Stomach (tissue), 4 donors: ENCODE data around the gene CRY2.
A peak's percentile ranks its signal among the peaks of the same experiment; 100 is the strongest.

Experiments
- CTCF ChIP-seq, 7 experiments: fragments of 450-650 bp in 4 of 7; fragments of 200-600 bp in 3 of 7; sonication (generic) in 3 of 7; IDR thresholded peaks; one replicate each; pipeline ENCODE4 v1.5.1; 2016 to 2019; ENCODE audit warnings: antibody characterized with exemption in 7 of 7, control low read depth in 2 of 7, mild to moderate bottlenecking in 1 of 7
- POLR2AphosphoS5 ChIP-seq, 3 donors: sonication (generic); formaldehyde crosslinking; IDR thresholded peaks; one replicate each; pipeline ENCODE4 v1.6.1; 2016; ENCODE audit warnings: antibody characterized with exemption in 3 of 3

DNA sequence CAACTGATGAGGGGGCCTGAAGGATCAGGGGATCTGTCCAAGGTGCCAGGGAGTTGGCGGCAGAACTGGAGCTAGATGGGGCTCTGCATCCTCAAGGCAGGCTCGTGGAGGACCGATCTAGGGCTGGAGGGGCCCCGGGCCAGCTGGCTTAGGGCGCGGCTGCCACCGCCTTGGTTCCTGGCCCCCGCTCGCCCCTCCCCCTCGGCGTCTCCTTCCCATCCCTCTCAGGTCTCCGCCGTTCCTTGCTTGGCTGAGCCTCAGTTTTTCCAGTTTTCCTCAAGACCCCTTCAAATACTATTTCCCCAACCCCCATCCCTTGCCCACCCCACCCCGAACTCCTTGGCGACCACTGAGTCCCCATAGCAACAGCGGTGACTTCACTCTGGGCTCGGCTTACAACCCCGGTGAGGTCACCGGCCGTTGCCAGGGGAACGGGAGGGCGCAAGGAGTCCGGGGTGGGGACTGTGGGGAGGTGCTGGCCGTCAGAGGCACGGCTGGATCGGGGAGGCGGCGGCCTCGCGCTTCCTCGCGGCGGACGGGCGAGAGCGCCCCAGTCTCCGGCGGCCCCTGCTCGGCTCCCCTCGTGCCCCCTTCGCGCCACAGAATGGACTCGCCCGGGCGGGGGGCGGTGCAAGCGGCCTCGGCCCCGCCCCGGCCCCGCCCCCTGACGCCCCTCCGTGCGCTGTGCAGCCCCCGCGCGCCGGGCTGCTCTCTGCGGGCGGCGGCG is 52.3 kb downstream of the CRY2 start:
- no peak for TF ChIP-seq CTCF (IDR thresholded peaks at IDR 0.05)
- TF ChIP-seq POLR2AphosphoS5 (IDR thresholded peaks at IDR 0.05) = peak in 1 of 3 donors; percentile 27
